H1 (cell line): ENCODE results near the gene GALNT9. TPM values are rescaled to one million over a fixed set of nuclear protein-coding genes. Genes with fewer than 3 reads are reported as not detected.

ENCODE experiments used
- CTCF ChIA-PET: fragments of 300-600 bp; sonication (Branson Sonifier 250); formaldehyde crosslinking; loops from one replicate; lab custom pipeline; 2021; ENCODE audit not compliant: partially characterized antibody; lab: Charles Lee
- POLR2A ChIA-PET: fragments of 300-600 bp; sonication (Branson Sonifier 250); formaldehyde crosslinking; loops from one replicate; lab custom pipeline; 2021; ENCODE audit warnings: inconsistent platforms; ENCODE audit not compliant: partially characterized antibody; lab: Charles Lee
- DNase-seq, 2 experiments: peaks; one replicate each; pipeline versions ENCODE4 v3.0.0 to v3.0.0-alpha.2; 2010 to 2022; ENCODE audit warnings: low spot score in 2 of 2, low read depth in 1 of 2, mixed read lengths in 1 of 2
- FAIRE-seq: peaks from 2 replicates; lab custom pipeline; 2011; peaks lifted over from hg19 to GRCh38; lab: Jason Lieb, UNC
- H2AFZ ChIP-seq: 2 replicates; pipeline ENCODE4 v1.8.1; 2012; ENCODE audit warnings: low read length, inconsistent platforms
- H2AK5ac ChIP-seq: 2 replicates; pipeline ENCODE4 v1.6.1; 2013; ENCODE audit warnings: low read depth, low read length
- H2BK120ac ChIP-seq: replicated peaks from 2 replicates; pipeline ENCODE3; 2013; ENCODE audit warnings: low read depth, low read length, inconsistent platforms
- H2BK12ac ChIP-seq: 2 replicates; pipeline ENCODE4 v1.6.1; 2013; ENCODE audit warnings: low read depth, low read length
- H2BK15ac ChIP-seq: 2 replicates; pipeline ENCODE4 v1.6.1; 2013; ENCODE audit warnings: low read length
- H2BK20ac ChIP-seq: 2 replicates; pipeline ENCODE4 v1.6.1; 2013; ENCODE audit warnings: low read length
- H2BK5ac ChIP-seq: 2 replicates; pipeline ENCODE4 v1.6.1; 2013; ENCODE audit warnings: low read depth, low read length
- H3K14ac ChIP-seq: 2 replicates; pipeline ENCODE4 v1.6.1; 2013; ENCODE audit warnings: inconsistent platforms; ENCODE audit not compliant: insufficient read length
- H3K18ac ChIP-seq: 2 replicates; pipeline ENCODE4 v1.6.1; 2013; ENCODE audit warnings: low read length; ENCODE audit errors: extremely low read depth
- H3K23ac ChIP-seq: 2 replicates; pipeline ENCODE4 v1.6.1; 2013; ENCODE audit warnings: inconsistent platforms; ENCODE audit not compliant: insufficient read length
- H3K23me2 ChIP-seq: 2 replicates; pipeline ENCODE4 v1.6.1; 2013; ENCODE audit warnings: low read depth, low read length
- H3K27ac ChIP-seq: 2 replicates; pipeline ENCODE4 v1.6.1; 2011; ENCODE audit warnings: low read depth, low read length, inconsistent platforms
- H3K27me3 ChIP-seq, 4 experiments: replicated peaks in 1 of 4; 1 replicate in 1 of 4; 2 replicates in 3 of 4; pipeline versions ENCODE4 v1.6.1 to v1.8.1; 2011 to 2013; ENCODE audit warnings: low read length in 3 of 4, mild to moderate bottlenecking in 3 of 4, inconsistent platforms in 2 of 4, mixed read lengths in 2 of 4, moderate library complexity in 1 of 4; ENCODE audit not compliant: control insufficient read depth in 3 of 4, insufficient read depth in 3 of 4; ENCODE audit errors: extremely low read depth in 1 of 4
- H3K36me3 ChIP-seq, 4 experiments: 2 replicates each; pipeline versions ENCODE4 v1.6.1 to v1.8.1; 2011 to 2013; ENCODE audit warnings: mild to moderate bottlenecking in 4 of 4, low read length in 3 of 4, moderate library complexity in 2 of 4, control low read depth in 1 of 4, inconsistent platforms in 1 of 4; ENCODE audit not compliant: insufficient read depth in 4 of 4, control insufficient read depth in 2 of 4
- H3K4ac ChIP-seq: replicated peaks from 2 replicates; pipeline ENCODE3; 2013; ENCODE audit warnings: low read length, low read depth, mixed read lengths, inconsistent platforms; ENCODE audit not compliant: insufficient read length
- H3K4me1 ChIP-seq, 4 experiments: replicated peaks in 1 of 4; 1 replicate in 1 of 4; 2 replicates in 3 of 4; pipeline versions ENCODE4 v1.6.1 to v1.8.1; 2011 to 2013; ENCODE audit warnings: low read length in 3 of 4, inconsistent platforms in 2 of 4, mixed read lengths in 1 of 4; ENCODE audit not compliant: insufficient read depth in 4 of 4, control insufficient read depth in 3 of 4
- H3K4me2 ChIP-seq, 2 experiments: 2 replicates each; pipeline versions ENCODE4 v1.6.1 to v1.8.1; 2011 to 2013; ENCODE audit warnings: low read depth in 2 of 2, low read length in 2 of 2, control low read depth in 1 of 2, inconsistent platforms in 1 of 2, mild to moderate bottlenecking in 1 of 2; ENCODE audit not compliant: insufficient read depth in 1 of 2
- H3K4me3 ChIP-seq, 4 experiments: fragments of 200-600, 300-600 bp in 1 of 4; sonication (generic), shearing (Covaris generic), sonication (Bioruptor Twin) in 1 of 4; 2 replicates each; pipeline versions ENCODE4 v1.5.1 to v1.8.1; 2011 to 2016; ENCODE audit warnings: low read length in 4 of 4, low read depth in 3 of 4, control low read depth in 2 of 4, inconsistent platforms in 2 of 4, mild to moderate bottlenecking in 2 of 4, mixed read lengths in 1 of 4, moderate library complexity in 1 of 4; ENCODE audit not compliant: insufficient read depth in 2 of 4; ENCODE audit errors: extremely low read depth in 1 of 4
- H3K56ac ChIP-seq: replicated peaks from 2 replicates; pipeline ENCODE3; 2013; ENCODE audit warnings: low read depth, mild to moderate bottlenecking, mixed read lengths, low read length, inconsistent platforms; ENCODE audit not compliant: insufficient read length
- H3K79me1 ChIP-seq: 2 replicates; pipeline ENCODE4 v1.6.1; 2013; ENCODE audit warnings: low read depth, low read length, control low read depth
- H3K79me2 ChIP-seq, 2 experiments: 2 replicates each; pipeline versions ENCODE4 v1.6.1 to v1.8.1; 2012 to 2013; ENCODE audit warnings: low read length in 2 of 2, mild to moderate bottlenecking in 2 of 2, inconsistent platforms in 1 of 2; ENCODE audit not compliant: insufficient read depth in 2 of 2, control insufficient read depth in 1 of 2
- H3K9ac ChIP-seq, 4 experiments: replicated peaks in 1 of 4; 1 replicate in 1 of 4; 2 replicates in 3 of 4; pipeline versions ENCODE4 v1.6.1 to v1.8.1; 2011 to 2013; ENCODE audit warnings: low read depth in 3 of 4, low read length in 3 of 4, control low read depth in 2 of 4, mild to moderate bottlenecking in 2 of 4, moderate library complexity in 2 of 4, inconsistent platforms in 1 of 4; ENCODE audit errors: extremely low read depth in 1 of 4
- H3K9me3 ChIP-seq, 2 experiments: 2 replicates each; pipeline versions ENCODE4 v1.6.1 to v1.8.1; 2012 to 2013; ENCODE audit warnings: mild to moderate bottlenecking in 2 of 2, moderate library complexity in 2 of 2, control low read depth in 1 of 2, inconsistent platforms in 1 of 2, low read depth in 1 of 2, low read length in 1 of 2, mixed read lengths in 1 of 2; ENCODE audit not compliant: insufficient read depth in 2 of 2
- H4K20me1 ChIP-seq, 2 experiments: replicated peaks in 1 of 2; 2 replicates each; pipeline versions ENCODE3 to v1.8.1; 2011 to 2013; ENCODE audit warnings: inconsistent platforms in 2 of 2, low read length in 2 of 2, mild to moderate bottlenecking in 1 of 2; ENCODE audit not compliant: insufficient read depth in 2 of 2, control insufficient read depth in 1 of 2
- H4K5ac ChIP-seq: 2 replicates; pipeline ENCODE4 v1.6.1; 2013; ENCODE audit warnings: low read length, low read depth, mixed read lengths, inconsistent platforms; ENCODE audit not compliant: insufficient read length
- H4K8ac ChIP-seq: 2 replicates; pipeline ENCODE4 v1.8.0; 2013; ENCODE audit warnings: mild to moderate bottlenecking, moderate library complexity, low read length, inconsistent platforms; ENCODE audit not compliant: insufficient read depth; ENCODE audit errors: extremely low read depth
- H4K91ac ChIP-seq: replicated peaks from 2 replicates; pipeline ENCODE3; 2013; ENCODE audit warnings: low read length, mixed read lengths, inconsistent platforms; ENCODE audit not compliant: insufficient read length
- JUND ChIP-seq: IDR thresholded peaks from 2 replicates; pipeline ENCODE4 v1.6.1; 2011; ENCODE audit warnings: mild to moderate bottlenecking, improper control_type of control experiment, low read length
- WGBS, 2 experiments: shearing (Covaris generic) in 1 of 2; methylation state at CpG; one replicate each; pipeline versions ENCODE4 v1.1.6 to v1.1.7; 2013 to 2015; ENCODE audit warnings: low lambda C conversion rate in 2 of 2, mixed read lengths in 2 of 2, inconsistent platforms in 1 of 2, low coverage in 1 of 2, missing lambda C conversion rate in 1 of 2; ENCODE audit not compliant: insufficient replicate concordance in 2 of 2, insufficient coverage in 1 of 2, insufficient read length in 1 of 2; ENCODE audit errors: extremely low coverage in 1 of 2, missing lambda C conversion rate in 1 of 2; 5-methylcytosine and 5-hydroxymethylcytosine counted together
- polyA plus RNA-seq, 7 experiments: library from polyadenylated mRNA; depleted of rRNA in 3 of 7; stranded (reverse) in 5 of 7; unstranded in 2 of 7; fragments of >200 nt in 5 of 7; fragments of 200-250 nt in 2 of 7; gene quantifications; 1 replicate in 5 of 7; 2 replicates in 1 of 7; 4 replicates in 1 of 7; pipeline versions ENCODE4 v1.2.1 to v1.2.3, GENCODE V29; 2011 to 2013; ENCODE audit warnings: missing spikeins in 2 of 7, mixed read lengths in 2 of 7
- total RNA-seq: library from RNA; stranded (reverse); fragmentation: NEBNext Ultra II Directional; extraction: Animal tissue kit (Norgen Biotek cat#: 25700); gene quantifications from 2 replicates; pipeline ENCODE4 v1.2.1, GENCODE V29; 2021

GALNT9 gene
- total and polyA plus RNA-seq, 2 of the 8 experiments (the other 6 are each of a cell fraction or from before 2014, with no cell fraction given) = 2.0 to 3.6 TPM

GRCh38 chr12:132179431-132180362, 149.7 kb downstream of the GALNT9 start:
- no peak overlapping the region for H3K14ac ChIP-seq
- ChIA-PET CTCF (interaction anchor here (0.6 to 2.0 kb wide), 14 partner anchors 9 to 172 kb away, joined by 3 to 8 read pairs (median 3); no protein-coding TSS in a partner anchor), POLR2A (interaction anchor here (1.0 to 1.5 kb wide), 4 partner anchors 10 to 18 kb away, joined by 3 to 6 read pairs (median 3); no protein-coding TSS in a partner anchor)
- H2BK120ac ChIP-seq = no peak overlapping the region
- H3K27me3 ChIP-seq = peaks cover 0 to 47% (median 29%) of the 10 kb centered on the region in 4 experiments; a peak in 5 of 7 replicates
- no peak overlapping the region for H3K56ac ChIP-seq
- peaks cover 0 to 9% of the 10 kb centered on the region in 2 experiments; a peak in 1 of 4 replicates for H3K9me3 ChIP-seq
- no peak overlapping the region for H3K18ac ChIP-seq
- DNase-seq = no peak
- H2BK5ac ChIP-seq = no peak overlapping the region
- H3K36me3 ChIP-seq = no peaks in the 10 kb centered on the region; a peak in 1 of 8 replicates
- no peak overlapping the region for H3K4me2 ChIP-seq
- no peak overlapping the region for H2BK20ac ChIP-seq
- H3K27ac ChIP-seq = no peak overlapping the region
- no peak for FAIRE-seq
- no peak for TF ChIP-seq JUND
- H2AK5ac ChIP-seq = peak overlapping the region; percentile 24; the same call in 1 of the 2 replicates
- no peaks in the 10 kb centered on the region for H3K79me2 ChIP-seq
- H3K9ac ChIP-seq = no peak overlapping the region
- H4K20me1 ChIP-seq = peaks cover 0 to 12% of the 10 kb centered on the region in 2 experiments
- H3K79me1 ChIP-seq = no peaks in the 10 kb centered on the region
- 82% methylated on average over 19 of the region's 19 CpGs; no CpG with 5 or more reads in 1 of the 2 experiments for WGBS, 2 experiments
- no peak overlapping the region for H4K8ac ChIP-seq
- no peak overlapping the region for H2BK15ac ChIP-seq
- no peak overlapping the region for H4K5ac ChIP-seq
- H3K23me2 ChIP-seq = peaks cover 6% of the 10 kb centered on the region; the same call in 1 of the 2 replicates
- H3K4me1 ChIP-seq = 0 out of 7 replicates have a peak, but pooled peaks cover 0 to 2% (median 0%) of the 10 kb centered on the region in 4 experiments
- no peak overlapping the region for H2AFZ ChIP-seq
- H3K4ac ChIP-seq = no peak overlapping the region
- no peak overlapping the region for H4K91ac ChIP-seq
- H3K4me3 ChIP-seq = no peak overlapping the region
- H3K23ac ChIP-seq = peak overlapping the region; percentile 9
- no peak overlapping the region for H2BK12ac ChIP-seq
